HepG2 (cell line): ENCODE results near the gene STYX. TPM values are rescaled to one million over a fixed set of nuclear protein-coding genes. Genes with fewer than 3 reads are reported as not detected.

Source experiments
- ATAC-seq: fragments of 200-7000 bp; cut with Tn5 transposase; 3 replicates; pipeline ENCODE4 v1.9.1; 2020; ENCODE audit warnings: mild to moderate bottlenecking, moderate library complexity
- BruUV-seq: library from RNA; stranded (reverse); fragments of 400-500 nt; replicated peaks from 2 replicates; lab custom pipeline; 2021; lab: Mats Ljungman, UMichigan
- CTCF ChIA-PET: fragments of 300-600 bp; formaldehyde crosslinking; extraction: SDS; loops from one replicate; lab custom pipeline; 2021; ENCODE audit warnings: low total read pairs, inconsistent platforms, low intra/inter-chr PET ratio; lab: Yijun Ruan, JAX
- POLR2A ChIA-PET: fragments of 350-600 bp; sonication (Branson Sonifier 250); formaldehyde crosslinking; loops from one replicate; lab custom pipeline; 2020; ENCODE audit warnings: antibody characterized with exemption, inconsistent platforms; lab: Yijun Ruan, JAX
- DNase-seq: peaks from one replicate; pipeline ENCODE4 v3.0.0-alpha.2; 2015; ENCODE audit warnings: low spot score
- FAIRE-seq: peaks from 3 replicates; lab custom pipeline; 2011; peaks lifted over from hg19 to GRCh38; lab: Jason Lieb, UNC
- H2AFZ ChIP-seq: one replicate; pipeline ENCODE4 v1.6.1; 2011; ENCODE audit warnings: low read length, inconsistent platforms
- H3K27ac ChIP-seq: fragments of 300-600 bp; 3 replicates; pipeline ENCODE4 v1.8.0; 2011; ENCODE audit warnings: mixed run types, mild to moderate bottlenecking, mixed read lengths, low read length, inconsistent platforms; ENCODE audit not compliant: insufficient read depth; ENCODE audit errors: extremely low read length
- H3K27me3 ChIP-seq, 2 experiments: fragments of 200-600 bp in 1 of 2; 2 replicates in 1 of 2; 3 replicates in 1 of 2; pipeline versions ENCODE4 v1.6.0 to v1.8.0; 2011; ENCODE audit warnings: low read length in 2 of 2, mild to moderate bottlenecking in 2 of 2, moderate library complexity in 2 of 2, inconsistent platforms in 1 of 2; ENCODE audit not compliant: insufficient read depth in 2 of 2, control insufficient read depth in 1 of 2
- H3K36me3 ChIP-seq, 2 experiments: fragments of 200-600 bp in 1 of 2; replicated peaks in 1 of 2; 2 replicates in 1 of 2; 3 replicates in 1 of 2; pipeline versions ENCODE4 v1.5.1 to v1.8.0; 2011; ENCODE audit warnings: low read length in 2 of 2, inconsistent platforms in 1 of 2; ENCODE audit not compliant: insufficient read depth in 2 of 2, control insufficient read depth in 1 of 2
- H3K4me1 ChIP-seq: 2 replicates; pipeline ENCODE4 v1.5.1; 2012; ENCODE audit warnings: low read length, inconsistent platforms; ENCODE audit not compliant: insufficient read depth
- H3K4me2 ChIP-seq: 2 replicates; pipeline ENCODE4 v1.6.0; 2011; ENCODE audit warnings: low read depth, low read length, inconsistent platforms
- H3K4me3 ChIP-seq, 3 experiments: fragments of 200-600 bp in 1 of 3; sonication (generic), shearing (Covaris generic) in 1 of 3; replicated peaks in 1 of 3; 2 replicates each; pipeline ENCODE4 v1.5.1; 2011 to 2016; ENCODE audit warnings: low read length in 3 of 3, inconsistent platforms in 2 of 3, low read depth in 2 of 3, mild to moderate bottlenecking in 2 of 3, control low read depth in 1 of 3, mixed read lengths in 1 of 3; ENCODE audit not compliant: insufficient read depth in 1 of 3
- H3K79me2 ChIP-seq: one replicate; pipeline ENCODE4 v1.6.1; 2011; ENCODE audit warnings: low read length, inconsistent platforms; ENCODE audit not compliant: insufficient read depth
- H3K9ac ChIP-seq: 2 replicates; pipeline ENCODE4 v1.6.0; 2011; ENCODE audit warnings: mild to moderate bottlenecking, low read depth, low read length, inconsistent platforms; ENCODE audit not compliant: insufficient read depth
- H3K9me3 ChIP-seq: 2 replicates; pipeline ENCODE4 v1.5.1; 2012; ENCODE audit warnings: mild to moderate bottlenecking, low read length
- H4K20me1 ChIP-seq: 2 replicates; pipeline ENCODE4 v1.6.0; 2011; ENCODE audit warnings: inconsistent platforms, mild to moderate bottlenecking, low read length, moderate library complexity; ENCODE audit not compliant: insufficient read depth
- CBX1 ChIP-seq: IDR thresholded peaks from one replicate; pipeline ENCODE4 v1.6.1; 2016; ENCODE audit warnings: antibody characterized with exemption, low read depth
- ETV6 ChIP-seq: sonication (generic); formaldehyde crosslinking; conservative IDR thresholded peaks from 2 replicates; pipeline ENCODE4 v1.4.0; 2020; ENCODE audit warnings: missing genetic modification reagents
- KIAA2018 ChIP-seq: sonication (generic); formaldehyde crosslinking; IDR thresholded peaks from 2 replicates; pipeline ENCODE4 v1.5.0; 2020; ENCODE audit warnings: mild to moderate bottlenecking, missing genetic modification reagents, borderline replicate concordance
- MEF2D ChIP-seq: sonication (generic); formaldehyde crosslinking; IDR thresholded peaks from 2 replicates; pipeline ENCODE4 v1.5.1; 2020; ENCODE audit warnings: mild to moderate bottlenecking, missing genetic modification reagents
- NR1H2 ChIP-seq: sonication (generic); formaldehyde crosslinking; IDR thresholded peaks from 2 replicates; pipeline ENCODE4 v1.8.1; 2022; ENCODE audit warnings: low read depth, missing genetic modification reagents, borderline replicate concordance
- PHF5A ChIP-seq: IDR thresholded peaks from one replicate; pipeline ENCODE4 v1.6.1; 2018; ENCODE audit warnings: low read depth, missing genetic modification reagents; ENCODE audit not compliant: unreplicated experiment
- PLRG1 ChIP-seq: fragments of 450-650 bp; conservative IDR thresholded peaks from 2 replicates; pipeline ENCODE4 v1.6.1; 2016
- SP5 ChIP-seq: IDR thresholded peaks from 2 replicates; pipeline ENCODE4 v1.6.1; 2016; ENCODE audit warnings: low read depth, borderline replicate concordance
- TAF1 ChIP-seq: sonication (generic); formaldehyde crosslinking; IDR thresholded peaks from 2 replicates; pipeline ENCODE4 v1.4.0; 2020; ENCODE audit warnings: missing genetic modification reagents
- U2AF1 ChIP-seq: fragments of 200-400 bp; formaldehyde crosslinking; optimal IDR thresholded peaks from 2 replicates; pipeline ENCODE3; 2017; ENCODE audit warnings: mild to moderate bottlenecking, low read depth, low read length
- XRCC5 ChIP-seq: fragments of 200-400 bp; formaldehyde crosslinking; optimal IDR thresholded peaks from 2 replicates; pipeline ENCODE3; 2017; ENCODE audit warnings: mild to moderate bottlenecking, low read length
- ZSCAN30 ChIP-seq: sonication (generic); formaldehyde crosslinking; IDR thresholded peaks from 2 replicates; pipeline ENCODE4 v1.5.0; 2020; ENCODE audit warnings: mild to moderate bottlenecking, missing genetic modification reagents
- WGBS: methylation state at CpG from one replicate; pipeline ENCODE4 v1.1.6; 2017; ENCODE audit warnings: low lambda C conversion rate; 5-methylcytosine and 5-hydroxymethylcytosine counted together
- in situ Hi-C: cut with HindIII; loops from 2 replicates; pipeline ENCODE4 v1.10.0; 2017; ENCODE audit warnings: low pct_unique_long_range_greater_than_20kb; ENCODE audit not compliant: extremely low pct_ligation_motif_present
- intact Hi-C: fragments of 100-400 bp; cut with micrococcal nuclease; formaldehyde crosslinking; loops from one replicate; pipeline ENCODE4 v1.10.0; 2022; ENCODE audit not compliant: unreplicated experiment
- polyA plus RNA-seq, 8 experiments: library from polyadenylated mRNA; depleted of rRNA in 3 of 8; stranded (reverse) in 7 of 8; unstranded in 1 of 8; fragments of >200 nt; fragmentation: Illumina TruSeq in 4 of 8; extraction: Trizol in 4 of 8; gene quantifications; 2 replicates each; pipeline versions ENCODE4 v1.2.1 to v1.2.3, GENCODE V29; 2011 to 2016; ENCODE audit warnings: low read depth in 4 of 8, missing spikeins in 1 of 8, mixed read lengths in 1 of 8; ENCODE audit not compliant: insufficient read depth in 1 of 8
- total RNA-seq, 5 experiments: library from RNA; depleted of rRNA; stranded (reverse); fragments of >200 nt; fragmentation: Illumina TruSeq; extraction: Trizol; gene quantifications; 2 replicates each; pipeline ENCODE4 v1.2.3, GENCODE V29; 2016; ENCODE audit warnings: low read depth in 1 of 5

The STYX gene
- total and polyA plus RNA-seq, 2 of the 13 experiments (the other 11 are each of a cell fraction or from before 2014, with no cell fraction given): 6.6 to 10.9 TPM

GRCh38 chr14:52767058-52767833, 37.3 kb downstream of the STYX start:
- FAIRE-seq: no peak
- H3K4me2 ChIP-seq: no peak overlapping the region
- WGBS: 98% methylated on average over 3 of the region's 3 CpGs
- TF ChIP-seq KIAA2018: no peak
- no peak for TF ChIP-seq ETV6 (CRISPR knock-in tag)
- no peak for TF ChIP-seq ZSCAN30
- no peak for TF ChIP-seq U2AF1
- TF ChIP-seq XRCC5: no peak
- no peak for TF ChIP-seq TAF1
- TF ChIP-seq NR1H2 (CRISPR knock-in tag): no peak
- no peak for TF ChIP-seq PLRG1
- TF ChIP-seq SP5: no peak
- no peak for TF ChIP-seq CBX1
- TF ChIP-seq MEF2D (CRISPR knock-in tag): no peak
- TF ChIP-seq PHF5A (CRISPR knock-in tag): no peak
- H3K4me1 ChIP-seq: no peaks in the 10 kb centered on the region
- no peak for ATAC-seq
- no TSS peak for BruUV-seq
- intact Hi-C loops (no loop called here), in situ Hi-C loops (no loop called here)
- no peaks in the 10 kb centered on the region for H3K79me2 ChIP-seq
- no peak overlapping the region for H3K9ac ChIP-seq
- peaks cover 8 to 45% of the 10 kb centered on the region in 2 experiments for H3K36me3 ChIP-seq
- no peaks in the 10 kb centered on the region for H3K27me3 ChIP-seq
- H3K4me3 ChIP-seq: no peak overlapping the region
- H3K9me3 ChIP-seq: no peaks in the 10 kb centered on the region
- DNase-seq: no peak
- H3K27ac ChIP-seq: no peak overlapping the region
- no peak overlapping the region for H2AFZ ChIP-seq
- H4K20me1 ChIP-seq: no peaks in the 10 kb centered on the region
- ChIA-PET CTCF (no interaction called here), POLR2A (interaction anchor here (0.8 to 2.3 kb wide), 3 partner anchors 8 to 24 kb away, joined by 3 to 6 read pairs (median 4); partner anchors contain the start of gene GNPNAT1)
